VCaP (cell line): ENCODE results near the gene GAS6.

Experiments used
- H3K27ac ChIP-seq: fragments of 450-650 bp; 2 replicates; pipeline ENCODE4 v1.5.1; 2017
- TF ChIP-seq, protein P1 (sequence below): fragments of 450-650 bp; conservative IDR thresholded peaks from 2 replicates; pipeline ENCODE4 v1.5.1; 2017; ENCODE audit warnings: mild to moderate bottlenecking, moderate library complexity

GAS6 gene

DNA sequence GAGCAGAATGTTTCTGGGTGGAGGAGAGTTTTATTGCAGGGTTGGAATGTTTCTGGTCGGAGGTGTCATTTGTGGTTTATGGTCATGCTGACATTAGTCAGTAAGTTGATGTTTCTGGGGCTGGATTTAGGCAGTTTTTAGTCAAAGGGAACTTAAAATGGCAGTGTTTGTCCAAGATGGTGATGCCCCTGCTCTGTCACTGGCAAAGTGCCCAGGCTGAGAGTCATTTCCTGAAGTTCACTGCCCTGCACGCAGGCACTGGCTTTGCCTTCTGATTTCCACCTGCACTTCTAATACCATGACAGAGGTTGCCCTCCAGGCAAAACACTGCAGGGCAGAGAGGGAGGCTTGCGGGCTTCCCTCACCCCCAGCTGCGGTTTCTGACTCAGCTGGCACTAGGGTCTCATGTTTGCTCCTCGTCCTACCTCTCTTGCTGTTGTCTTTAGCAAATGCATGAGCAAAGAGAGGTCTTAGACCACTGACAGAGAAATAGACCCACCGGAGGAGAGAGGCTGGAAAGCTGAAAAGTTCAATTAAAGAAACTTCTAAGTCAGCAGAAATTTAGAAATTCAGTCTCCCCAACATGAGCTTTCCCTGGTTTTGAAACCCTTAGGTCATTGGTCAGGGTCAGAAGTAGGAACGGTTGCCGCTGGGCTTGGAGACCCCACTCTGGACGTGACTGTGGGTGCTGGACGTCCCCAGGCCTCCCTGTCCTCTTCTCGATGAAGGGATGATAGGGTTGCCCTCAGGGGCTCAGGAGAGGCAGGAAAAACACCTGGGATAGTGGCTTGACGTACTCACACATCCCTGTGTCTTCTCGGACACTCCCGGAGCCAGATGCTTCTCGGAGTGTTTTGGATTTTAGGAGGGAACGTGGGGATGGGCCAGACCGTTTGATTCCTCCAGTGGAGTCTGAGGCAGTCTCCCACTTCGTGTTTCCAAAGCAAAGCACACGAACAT lies 78.5 kb downstream of the GAS6 start:
- H3K27ac ChIP-seq = no peak overlapping the region
- TF ChIP-seq, protein P1, sequence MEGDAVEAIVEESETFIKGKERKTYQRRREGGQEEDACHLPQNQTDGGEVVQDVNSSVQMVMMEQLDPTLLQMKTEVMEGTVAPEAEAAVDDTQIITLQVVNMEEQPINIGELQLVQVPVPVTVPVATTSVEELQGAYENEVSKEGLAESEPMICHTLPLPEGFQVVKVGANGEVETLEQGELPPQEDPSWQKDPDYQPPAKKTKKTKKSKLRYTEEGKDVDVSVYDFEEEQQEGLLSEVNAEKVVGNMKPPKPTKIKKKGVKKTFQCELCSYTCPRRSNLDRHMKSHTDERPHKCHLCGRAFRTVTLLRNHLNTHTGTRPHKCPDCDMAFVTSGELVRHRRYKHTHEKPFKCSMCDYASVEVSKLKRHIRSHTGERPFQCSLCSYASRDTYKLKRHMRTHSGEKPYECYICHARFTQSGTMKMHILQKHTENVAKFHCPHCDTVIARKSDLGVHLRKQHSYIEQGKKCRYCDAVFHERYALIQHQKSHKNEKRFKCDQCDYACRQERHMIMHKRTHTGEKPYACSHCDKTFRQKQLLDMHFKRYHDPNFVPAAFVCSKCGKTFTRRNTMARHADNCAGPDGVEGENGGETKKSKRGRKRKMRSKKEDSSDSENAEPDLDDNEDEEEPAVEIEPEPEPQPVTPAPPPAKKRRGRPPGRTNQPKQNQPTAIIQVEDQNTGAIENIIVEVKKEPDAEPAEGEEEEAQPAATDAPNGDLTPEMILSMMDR = no peak

- no peak overlapping the region for H3K27ac ChIP-seq
- TF ChIP-seq, protein P1 = no peak
Measured at GRCh38 chr13:113784645-113785024, 79.2 kb downstream of the GAS6 start.

DNA sequence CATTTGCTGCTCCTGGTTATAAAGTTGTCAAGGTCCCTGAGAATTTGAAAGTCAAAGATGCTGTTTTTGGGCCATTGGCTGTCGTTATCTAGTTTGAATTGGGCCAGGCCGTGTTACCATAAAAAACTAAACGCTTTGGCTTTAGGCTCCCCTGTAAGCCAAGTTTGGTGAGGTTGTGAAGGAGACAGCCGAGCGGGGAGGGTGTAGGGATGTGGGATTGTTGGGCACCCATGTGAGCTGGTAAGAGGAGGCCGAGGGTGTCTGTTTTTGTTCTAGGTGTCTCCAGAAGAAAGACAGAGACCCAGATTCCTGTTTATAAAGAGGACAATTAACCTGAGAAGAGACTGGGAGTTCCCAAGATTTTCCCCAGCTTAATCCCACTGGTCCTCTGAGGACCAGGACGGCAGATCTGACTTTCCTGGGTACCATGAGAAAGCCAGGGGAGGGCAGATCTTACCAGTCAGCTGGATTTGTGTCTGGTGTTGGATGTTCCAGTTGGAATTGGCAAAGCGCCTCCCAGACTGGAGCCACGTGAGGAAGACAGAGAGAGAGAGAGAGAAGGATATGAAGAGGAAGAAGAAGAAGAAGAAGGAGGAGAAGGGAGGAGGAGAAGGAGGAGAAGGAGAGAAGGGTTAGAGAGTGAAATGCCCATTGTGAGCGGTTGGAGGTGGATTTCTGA lies 79.8 kb downstream of the GAS6 start:
- TF ChIP-seq, protein P1 = no peak
- H3K27ac ChIP-seq = no peak overlapping the region

DNA sequence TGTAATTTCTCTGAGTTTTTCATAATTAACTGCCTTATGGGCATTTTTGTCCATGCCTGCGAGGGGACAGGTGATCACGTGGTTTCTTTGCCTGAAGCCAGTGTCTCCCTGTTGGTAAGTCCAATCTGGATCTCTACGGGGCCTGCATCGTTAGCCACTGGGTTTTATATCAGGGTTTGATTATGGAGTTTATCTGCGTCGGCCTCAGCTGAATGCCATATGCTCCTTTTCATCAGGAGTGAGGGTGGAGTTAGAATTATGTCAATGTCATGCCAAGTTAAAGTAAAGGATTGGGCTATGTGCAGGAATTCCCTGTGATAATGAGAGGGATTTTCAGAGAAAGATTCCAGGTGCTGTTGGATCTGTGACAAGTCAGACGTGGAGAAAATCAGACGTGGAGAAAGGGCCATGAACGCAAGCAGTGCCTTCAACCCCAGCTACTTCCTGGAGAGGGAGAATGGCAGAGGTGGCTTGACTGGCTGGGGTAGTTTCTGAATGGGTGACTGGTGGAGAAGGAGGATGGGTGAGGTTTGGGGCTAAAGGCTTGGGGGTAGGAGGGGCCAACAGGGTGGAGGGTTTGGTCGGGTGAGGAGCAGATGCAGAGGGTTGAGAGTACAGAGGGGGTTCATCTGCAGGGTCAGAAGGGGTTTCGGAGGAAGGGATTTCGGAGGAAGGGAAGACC lies 80.5 kb downstream of the GAS6 start:
- H3K27ac ChIP-seq = no peak overlapping the region

DNA sequence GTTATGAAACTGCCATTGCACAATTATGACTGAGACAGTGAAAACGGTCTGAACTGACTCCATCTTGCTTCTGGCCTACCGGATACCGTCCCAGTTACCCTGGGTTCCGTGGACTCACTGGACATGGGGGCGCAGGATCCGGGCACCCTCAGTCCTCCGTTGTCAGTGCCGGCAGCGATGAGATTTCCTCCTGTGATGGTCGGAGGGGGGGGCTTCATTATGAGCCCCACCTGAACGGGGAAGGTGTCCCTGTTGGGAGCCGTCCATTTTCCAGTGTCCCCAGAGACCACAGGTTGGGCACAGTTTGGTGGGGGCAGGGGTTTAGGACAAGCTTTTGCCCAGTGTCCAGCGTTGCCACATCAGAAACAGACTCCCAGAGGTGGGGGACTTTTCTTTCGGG lies 81.4 kb downstream of the GAS6 start:
- TF ChIP-seq, protein P1 = no peak
- no peak overlapping the region for H3K27ac ChIP-seq

More for the DNA sequence above, 80.5 kb downstream of the GAS6 start:
- TF ChIP-seq, protein P1 = no peak

DNA sequence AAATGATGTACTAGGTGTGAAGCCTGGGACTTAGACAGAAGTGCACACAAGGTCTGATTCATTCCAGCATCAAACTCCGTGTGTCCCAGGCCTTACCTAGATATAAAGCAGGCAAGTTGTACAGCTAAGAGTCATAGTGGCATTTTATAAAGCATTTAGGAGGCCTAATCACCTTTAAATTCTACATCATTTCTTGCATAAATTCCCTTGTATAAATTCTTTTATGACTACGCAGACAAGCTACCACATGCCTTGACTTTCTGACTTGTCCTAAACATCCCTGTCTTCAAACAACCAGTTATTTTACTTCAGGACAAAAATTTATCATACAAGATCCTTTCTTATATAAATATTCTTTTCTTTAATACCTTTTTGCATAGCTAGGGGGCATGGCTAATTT lies 82.3 kb downstream of the GAS6 start:
- TF ChIP-seq, protein P1 = no peak
- H3K27ac ChIP-seq = no peak overlapping the region
